ENCODE measurements around the gene UTY.
A peak's percentile ranks its signal among the peaks of the same experiment; 100 is the strongest.

UTY gene

GRCh38 chrY:13479828-13480227, at the start of gene UTY:
TSS of gene UTY (minus strand) at chrY:13480033. CDS start at chrY:13479665, 368 bp downstream.
- peak; percentile 93 for DNase-seq

- no peak for DNase-seq
Measured at GRCh38 chrY:13520474-13520873, 40.6 kb upstream of the UTY start.

- DNase-seq = no peak
Measured at GRCh38 chrY:13501215-13501614, 21.4 kb upstream of the UTY start.

GRCh38 chrY:13493737-13494136, 13.9 kb upstream of the UTY start:
- no peak for DNase-seq

GRCh38 chrY:13492408-13492807, 12.6 kb upstream of the UTY start:
- DNase-seq = no peak

- DNase-seq = no peak
Measured at GRCh38 chrY:13488738-13489137, 8.9 kb upstream of the UTY start.

- DNase-seq = peak; percentile 48
Measured at GRCh38 chrY:13479121-13479711, 617 bp downstream of the UTY start.

GRCh38 chrY:13478126-13478785, 1.6 kb downstream of the UTY start:
- DNase-seq = peak; percentile 77

- DNase-seq = no peak
Measured at GRCh38 chrY:13474997-13475396, 4.8 kb downstream of the UTY start.

GRCh38 chrY:13451572-13451971, 28.3 kb downstream of the UTY start:
- no peak for DNase-seq

GRCh38 chrY:13450596-13451130, 29.2 kb downstream of the UTY start:
- no peak for DNase-seq

- no peak for DNase-seq
Measured at GRCh38 chrY:13445566-13445965, 34.3 kb downstream of the UTY start.

- no peak for DNase-seq
Measured at GRCh38 chrY:13443146-13443545, 36.7 kb downstream of the UTY start.

- no peak for DNase-seq
Measured at GRCh38 chrY:13440811-13441210, 39.0 kb downstream of the UTY start.

GRCh38 chrY:13435968-13436937, 43.6 kb downstream of the UTY start:
- peak; percentile 69 for DNase-seq

GRCh38 chrY:13435206-13435967, 44.4 kb downstream of the UTY start:
- no peak for DNase-seq

GRCh38 chrY:13432293-13433025, 47.4 kb downstream of the UTY start:
- DNase-seq = no peak

- no peak for DNase-seq
Measured at GRCh38 chrY:13429551-13429950, 50.3 kb downstream of the UTY start.

- DNase-seq = peak; percentile 29
Measured at GRCh38 chrY:13423281-13423732, 56.5 kb downstream of the UTY start.

- no peak for DNase-seq
Measured at GRCh38 chrY:13416869-13417661, 62.8 kb downstream of the UTY start.

- DNase-seq = no peak
Measured at GRCh38 chrY:13415556-13415955, 64.3 kb downstream of the UTY start.
